Activated CD8-positive, alpha-beta memory T cell treated with anti-CD3 and anti-CD28 coated beads for 36 hours (primary cell): ENCODE results near the gene WDR41. TPM values are rescaled to one million over a fixed set of nuclear protein-coding genes. Genes with fewer than 3 reads are reported as not detected.

Experiments
- CTCF ChIA-PET: fragments of 350-600 bp; sonication (Branson Sonifier 250); formaldehyde crosslinking; loops from one replicate; lab custom pipeline; 2021; ENCODE audit warnings: antibody characterized with exemption; lab: Charles Lee
- POLR2A ChIA-PET: fragments of 350-600 bp; sonication (Branson Sonifier 250); formaldehyde crosslinking; loops from one replicate; lab custom pipeline; 2021; ENCODE audit warnings: antibody characterized with exemption; lab: Charles Lee
- total RNA-seq, 2 experiments: library from RNA; stranded (reverse); gene quantifications; one replicate each; pipeline ENCODE4 v1.2.3, GENCODE V29; 2021

The WDR41 gene
- total RNA-seq, 2 experiments from 2014 or later, result 31.0 to 32.0 TPM

- POLR2A ChIA-PET, result no interaction called here
- CTCF ChIA-PET, result no interaction called here
Measured at GRCh38 chr5:77449981-77450380, 42.1 kb downstream of the WDR41 start.

- CTCF ChIA-PET, result no interaction called here
- POLR2A ChIA-PET, result no interaction called here
Measured at GRCh38 chr5:77449277-77449676, 42.8 kb downstream of the WDR41 start.

GRCh38 chr5:77448831-77449230 is 43.3 kb downstream of the WDR41 start:
- POLR2A ChIA-PET, result no interaction called here
- CTCF ChIA-PET, result no interaction called here

- ChIA-PET CTCF (no interaction called here), POLR2A (no interaction called here)
Measured at GRCh38 chr5:77444356-77444755, 47.8 kb downstream of the WDR41 start.

GRCh38 chr5:77443670-77444069 is 48.4 kb downstream of the WDR41 start:
- ChIA-PET POLR2A (no interaction called here), CTCF (no interaction called here)

- POLR2A ChIA-PET, result no interaction called here
- CTCF ChIA-PET, result no interaction called here
Measured at GRCh38 chr5:77438071-77438470, 54.0 kb downstream of the WDR41 start.

GRCh38 chr5:77437194-77437593 is 54.9 kb downstream of the WDR41 start:
- CTCF ChIA-PET, result interaction anchor here (1.6 kb wide), 1 partner anchor 55 kb away, joined by 3 read pairs; no protein-coding TSS in a partner anchor
- POLR2A ChIA-PET, result no interaction called here

GRCh38 chr5:77431719-77432118 is 60.4 kb downstream of the WDR41 start:
- CTCF ChIA-PET, result no interaction called here

GRCh38 chr5:77431286-77431685 is 60.8 kb downstream of the WDR41 start:
- POLR2A ChIA-PET, result no interaction called here
- CTCF ChIA-PET, result no interaction called here

More at GRCh38 chr5:77431719-77432118, 60.4 kb downstream of the WDR41 start:
- POLR2A ChIA-PET, result no interaction called here

- CTCF ChIA-PET, result no interaction called here
- POLR2A ChIA-PET, result no interaction called here
Measured at GRCh38 chr5:77430726-77431125, 61.4 kb downstream of the WDR41 start.

GRCh38 chr5:77428526-77428925 is 63.6 kb downstream of the WDR41 start:
- ChIA-PET POLR2A (no interaction called here), CTCF (no interaction called here)

GRCh38 chr5:77427998-77428397 is 64.1 kb downstream of the WDR41 start:
- CTCF ChIA-PET, result no interaction called here
- POLR2A ChIA-PET, result no interaction called here

- CTCF ChIA-PET, result interaction anchor here (0.7 kb wide), 1 partner anchor 9 kb away, joined by 3 read pairs; no protein-coding TSS in a partner anchor
- POLR2A ChIA-PET, result interaction anchor here (0.6 kb wide), 1 partner anchor 76 kb away, joined by 3 read pairs; no protein-coding TSS in a partner anchor
Measured at GRCh38 chr5:77426670-77427069, 65.4 kb downstream of the WDR41 start.

- CTCF ChIA-PET, result interaction anchor here (0.7 kb wide), 1 partner anchor 8 kb away, joined by 3 read pairs; no protein-coding TSS in a partner anchor
Measured at GRCh38 chr5:77425998-77426659, 66.0 kb downstream of the WDR41 start.

GRCh38 chr5:77425420-77425819 is 66.7 kb downstream of the WDR41 start:
- ChIA-PET CTCF (no interaction called here), POLR2A (no interaction called here)

More at GRCh38 chr5:77425998-77426659, 66.0 kb downstream of the WDR41 start:
- POLR2A ChIA-PET, result interaction anchor here (0.6 kb wide), 1 partner anchor 75 kb away, joined by 3 read pairs; no protein-coding TSS in a partner anchor

GRCh38 chr5:77424921-77425320 is 67.2 kb downstream of the WDR41 start:
- ChIA-PET CTCF (no interaction called here), POLR2A (no interaction called here)

GRCh38 chr5:77423022-77423750 is 68.9 kb downstream of the WDR41 start:
- ChIA-PET CTCF (no interaction called here), POLR2A (no interaction called here)

- ChIA-PET POLR2A (no interaction called here), CTCF (no interaction called here)
Measured at GRCh38 chr5:77420940-77421339, 71.2 kb downstream of the WDR41 start.

GRCh38 chr5:77419644-77420582 is 72.2 kb downstream of the WDR41 start:
- CTCF ChIA-PET, result no interaction called here
- POLR2A ChIA-PET, result no interaction called here
